AG09309 (cell line): ENCODE results near the gene CD226.
"Not testable (repeated sequence)": the region's sequence is repeated elsewhere in the genome, so short reads cannot be mapped to it uniquely, and the experiment has no call there.

ENCODE experiments used
- DNase-seq: peaks from one replicate; pipeline ENCODE4 v3.0.0-alpha.2; 2010; ENCODE audit warnings: low read depth
- H3K4me3 ChIP-seq: 2 replicates; pipeline ENCODE4 v1.5.1; 2011; ENCODE audit warnings: mild to moderate bottlenecking, low read depth, low read length, moderate library complexity; ENCODE audit not compliant: control insufficient read depth
- CTCF ChIP-seq: IDR thresholded peaks from 2 replicates; pipeline ENCODE4 v1.5.1; 2011; ENCODE audit warnings: mild to moderate bottlenecking, low read depth, low read length, inconsistent platforms; ENCODE audit not compliant: insufficient read depth, control insufficient read depth; ENCODE audit errors: missing control alignments

The CD226 gene

GRCh38 chr18:69941183-69941582, 6.5 kb downstream of the CD226 start:
- TF ChIP-seq CTCF: no peak
- H3K4me3 ChIP-seq: no peak overlapping the region

GRCh38 chr18:69939812-69940211, 7.9 kb downstream of the CD226 start:
- DNase-seq, H3K4me3 ChIP-seq: not testable (repeated sequence)

More at GRCh38 chr18:69941183-69941582, 6.5 kb downstream of the CD226 start:
- no peak for DNase-seq

GRCh38 chr18:69936191-69936558, 11.5 kb downstream of the CD226 start:
- H3K4me3 ChIP-seq: no peak overlapping the region
- DNase-seq: no peak
- TF ChIP-seq CTCF: no peak

GRCh38 chr18:69935319-69936190, 12.1 kb downstream of the CD226 start:
- DNase-seq: no peak
- H3K4me3 ChIP-seq: no peak overlapping the region

GRCh38 chr18:69934601-69935265, 12.9 kb downstream of the CD226 start:
- no peak for TF ChIP-seq CTCF
- H3K4me3 ChIP-seq: no peak overlapping the region
- DNase-seq: no peak

More at GRCh38 chr18:69935319-69936190, 12.1 kb downstream of the CD226 start:
- no peak for TF ChIP-seq CTCF

- no peak for DNase-seq
- TF ChIP-seq CTCF: no peak
- H3K4me3 ChIP-seq: no peak overlapping the region
Measured at GRCh38 chr18:69929041-69929774, 18.5 kb downstream of the CD226 start.
